HEK293T (cell line): ENCODE measurements around the gene RPL22.

ENCODE experiments used
- CTCF ChIA-PET: fragments of 350-600 bp; formaldehyde crosslinking; extraction: SDS; loops from one replicate; lab custom pipeline; 2021; ENCODE audit warnings: antibody characterized with exemption, inconsistent platforms; lab: Yijun Ruan, JAX
- POLR2A ChIA-PET: fragments of 350-600 bp; formaldehyde crosslinking; extraction: SDS; loops from one replicate; lab custom pipeline; 2020; ENCODE audit warnings: antibody characterized with exemption, inconsistent platforms; lab: Yijun Ruan, JAX
- DNase-seq: peaks from one replicate; pipeline ENCODE4 v3.0.0; 2012; ENCODE audit warnings: mixed read lengths; ENCODE audit errors: extremely low spot score
- ARNT ChIP-seq: fragments of 450-650 bp; IDR thresholded peaks from 2 replicates; pipeline ENCODE4 v1.6.1; 2017; ENCODE audit warnings: mild to moderate bottlenecking
- BHLHE40 ChIP-seq: fragments of 450-650 bp; IDR thresholded peaks from 2 replicates; pipeline ENCODE4 v1.6.1; 2016; ENCODE audit warnings: mild to moderate bottlenecking, moderate library complexity, borderline replicate concordance
- CTBP1 ChIP-seq: fragments of 450-650 bp; IDR thresholded peaks from 2 replicates; pipeline ENCODE4 v1.6.1; 2016; ENCODE audit warnings: borderline replicate concordance
- ELF4 ChIP-seq: fragments of 450-650 bp; IDR thresholded peaks from 2 replicates; pipeline ENCODE4 v1.6.1; 2017; ENCODE audit warnings: antibody characterized with exemption
- FOXA1 ChIP-seq: fragments of 450-650 bp; IDR thresholded peaks from 2 replicates; pipeline ENCODE4 v1.6.1; 2016; ENCODE audit warnings: mild to moderate bottlenecking
- FOXK2 ChIP-seq: fragments of 450-650 bp; IDR thresholded peaks from 2 replicates; pipeline ENCODE4 v1.6.1; 2016; ENCODE audit warnings: mild to moderate bottlenecking
- FOXM1 ChIP-seq: fragments of 450-650 bp; IDR thresholded peaks from 2 replicates; pipeline ENCODE4 v1.6.1; 2017; ENCODE audit warnings: mild to moderate bottlenecking, borderline replicate concordance
- HDGF ChIP-seq: fragments of 450-650 bp; IDR thresholded peaks from 2 replicates; pipeline ENCODE4 v1.6.1; 2017; ENCODE audit warnings: antibody characterized with exemption, borderline replicate concordance
- L3MBTL2 ChIP-seq: fragments of 450-650 bp; conservative IDR thresholded peaks from 2 replicates; pipeline ENCODE4 v1.6.1; 2016; ENCODE audit warnings: mild to moderate bottlenecking
- LEF1 ChIP-seq: fragments of 450-650 bp; IDR thresholded peaks from 2 replicates; pipeline ENCODE4 v1.6.1; 2017; ENCODE audit warnings: mild to moderate bottlenecking, borderline replicate concordance
- NFRKB ChIP-seq: fragments of 450-650 bp; IDR thresholded peaks from 2 replicates; pipeline ENCODE4 v1.6.1; 2016; ENCODE audit warnings: mild to moderate bottlenecking, moderate library complexity
- SP1 ChIP-seq: fragments of 450-650 bp; IDR thresholded peaks from 2 replicates; pipeline ENCODE4 v1.6.1; 2017
- SUZ12 ChIP-seq: fragments of 450-650 bp; IDR thresholded peaks from 2 replicates; pipeline ENCODE4 v1.6.1; 2016; ENCODE audit warnings: mild to moderate bottlenecking
- TARDBP ChIP-seq: fragments of 450-650 bp; IDR thresholded peaks from 2 replicates; pipeline ENCODE4 v1.6.1; 2016
- ZNF384 ChIP-seq: fragments of 450-650 bp; IDR thresholded peaks from 2 replicates; pipeline ENCODE4 v1.6.1; 2016
- TF ChIP-seq, protein P1 (sequence below): fragments of 450-650 bp; IDR thresholded peaks from 2 replicates; pipeline ENCODE4 v1.6.1; 2016

RPL22 gene

DNA sequence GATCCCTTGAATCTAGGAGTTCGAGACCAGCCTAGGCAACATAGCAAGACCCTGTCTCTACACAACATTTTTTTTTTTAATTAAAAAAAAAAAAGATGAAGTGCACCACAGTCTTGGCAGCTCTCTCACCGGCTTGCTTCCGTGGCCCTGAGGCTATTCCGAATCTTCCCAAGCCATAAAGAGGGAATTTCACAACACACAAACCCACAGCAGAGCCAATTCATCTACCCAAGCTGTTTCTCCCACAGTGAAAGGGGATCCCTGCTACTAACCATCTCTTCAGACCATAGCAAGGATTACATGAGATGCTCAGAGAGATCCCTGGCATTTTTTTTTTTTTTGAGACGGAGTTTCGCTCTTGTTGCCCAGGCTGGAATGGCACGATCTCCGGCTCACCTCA, 10.9 kb downstream of the RPL22 start:
- CTCF ChIA-PET = interaction anchor here (1.1 to 1.7 kb wide), 3 partner anchors 16 to 136 kb away, joined by 3 to 7 read pairs (median 7); no protein-coding TSS in a partner anchor

DNA sequence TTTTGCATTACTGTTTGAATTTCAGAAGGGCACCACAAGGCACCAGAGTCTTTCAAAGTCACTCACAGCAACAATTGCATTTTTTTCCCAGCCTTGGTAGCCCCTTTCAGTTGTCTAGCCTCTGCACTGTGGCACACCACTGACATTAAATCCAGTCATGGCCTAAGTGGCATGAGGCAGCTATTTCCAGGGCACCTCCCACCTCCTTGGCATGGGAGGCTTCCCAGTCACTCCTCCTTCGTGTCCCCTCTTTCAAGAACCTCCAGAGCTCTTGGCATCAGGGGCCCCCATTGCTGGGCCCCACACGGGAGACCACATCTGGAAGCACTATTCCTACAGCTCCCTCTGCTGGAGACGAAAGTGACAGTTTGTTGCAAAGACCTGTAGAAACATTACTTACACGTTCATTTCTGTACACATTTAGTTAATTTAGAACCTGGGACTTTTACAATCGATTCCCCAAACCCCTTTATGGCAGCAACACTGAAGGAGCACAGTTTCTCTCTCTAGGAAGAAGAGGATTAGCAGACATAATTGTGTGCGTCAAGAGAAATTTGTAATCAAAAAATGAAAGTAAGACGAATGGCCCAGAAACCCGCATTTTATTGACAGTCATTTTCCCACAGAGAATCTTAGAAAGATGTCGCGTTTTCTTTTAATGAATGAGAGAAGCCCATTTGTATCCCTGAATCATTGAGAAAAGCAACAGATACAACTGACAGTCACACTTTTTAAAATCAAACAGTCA, 13.6 kb downstream of the RPL22 start:
- no peak; the same call in 1 of the 2 replicates for TF ChIP-seq FOXM1
- TF ChIP-seq ELF4 = no peak
- ChIA-PET POLR2A (interaction anchor here (1.4 kb wide), 1 partner anchor 14 kb away, joined by 3 read pairs; no protein-coding TSS in a partner anchor), CTCF (interaction anchor here (0.7 to 1.6 kb wide), 9 partner anchors 9 to 133 kb away, joined by 3 to 12 read pairs (median 4); partner anchors contain the start of genes ICMT and RPL22)
- DNase-seq = no peak

More for the DNA sequence above, 10.9 kb downstream of the RPL22 start:
- POLR2A ChIA-PET = interaction anchor here (1.9 kb wide), 1 partner anchor 10 kb away, joined by 11 read pairs; no protein-coding TSS in a partner anchor
- no peak for DNase-seq
- TF ChIP-seq FOXM1 (no peak), L3MBTL2 (no peak), CTBP1 (no peak), ZNF384 (no peak)

DNA sequence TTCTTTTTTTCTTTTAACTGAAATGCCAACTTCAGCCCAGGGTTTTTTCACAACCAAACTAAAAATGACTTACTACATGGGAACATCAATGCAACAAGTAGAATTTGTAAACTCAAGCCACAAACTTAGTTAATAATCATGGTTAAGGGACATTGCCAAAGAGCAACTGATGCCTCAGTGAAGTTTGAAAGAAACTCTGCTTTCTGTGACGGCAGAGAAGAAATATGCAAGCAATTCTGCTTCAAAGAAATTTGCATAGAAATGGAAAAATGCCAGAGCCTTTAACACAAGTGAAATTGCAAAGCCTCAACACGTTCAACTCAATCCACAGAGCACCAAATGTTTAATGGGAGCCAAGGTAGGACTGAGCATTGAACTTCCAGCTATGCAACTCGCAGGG, 14.2 kb downstream of the RPL22 start:
- POLR2A ChIA-PET = interaction anchor here (1.4 kb wide), 1 partner anchor 15 kb away, joined by 3 read pairs; no protein-coding TSS in a partner anchor
- TF ChIP-seq SUZ12 (no peak), LEF1 (no peak), TARDBP (no peak), NFRKB (no peak), FOXA1 (no peak)

DNA sequence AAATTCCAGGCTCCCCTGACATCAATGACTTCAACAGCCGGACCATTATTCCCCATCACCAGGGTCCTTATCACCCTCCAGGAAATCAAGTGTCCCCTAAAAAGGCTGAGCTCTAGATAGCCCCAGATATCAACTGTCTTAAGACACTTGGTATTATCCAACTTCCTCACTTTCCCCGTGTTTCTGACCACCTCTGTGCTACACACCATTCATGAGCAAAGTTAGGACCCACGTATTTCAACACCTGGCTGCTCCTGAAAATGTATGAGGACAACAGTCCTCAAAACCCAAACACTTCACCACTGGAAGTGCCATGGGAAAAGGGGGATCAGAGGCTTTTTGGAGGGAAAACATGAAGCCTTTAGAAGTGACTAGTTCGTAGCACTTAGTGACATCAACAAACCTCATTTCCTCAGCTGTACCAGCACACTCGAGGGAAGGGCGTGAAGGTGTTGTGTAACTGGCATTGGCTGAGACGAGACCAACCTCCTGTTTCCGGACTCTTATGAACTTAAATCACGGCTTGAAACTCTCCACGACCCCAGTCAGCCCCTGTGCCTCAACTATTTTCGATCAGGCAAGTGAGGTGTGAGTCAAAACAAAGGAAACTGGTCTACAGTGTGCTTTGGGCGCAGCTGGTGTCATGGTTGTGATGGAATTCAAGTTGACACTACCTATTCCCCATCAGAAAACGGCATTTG, 15.2 kb downstream of the RPL22 start:
- CTCF ChIA-PET = interaction anchor here (1.6 kb wide), 2 partner anchors 21 kb away, joined by 5 to 7 read pairs; partner anchors contain the start of gene RNF207
- POLR2A ChIA-PET = no interaction called here
- DNase-seq = no peak
- TF ChIP-seq ZNF384 = no peak
- TF ChIP-seq ELF4 = no peak
- no peak for TF ChIP-seq SUZ12
- no peak for TF ChIP-seq SP1
- TF ChIP-seq LEF1 = no peak
- TF ChIP-seq FOXK2 = no peak
- TF ChIP-seq FOXA1 = no peak

More for the DNA sequence above, 14.2 kb downstream of the RPL22 start:
- CTCF ChIA-PET = interaction anchor here (0.7 to 1.6 kb wide), 8 partner anchors 8 to 132 kb away, joined by 3 to 12 read pairs (median 4); partner anchors contain the start of genes ICMT and RPL22
- DNase-seq = no peak

DNA sequence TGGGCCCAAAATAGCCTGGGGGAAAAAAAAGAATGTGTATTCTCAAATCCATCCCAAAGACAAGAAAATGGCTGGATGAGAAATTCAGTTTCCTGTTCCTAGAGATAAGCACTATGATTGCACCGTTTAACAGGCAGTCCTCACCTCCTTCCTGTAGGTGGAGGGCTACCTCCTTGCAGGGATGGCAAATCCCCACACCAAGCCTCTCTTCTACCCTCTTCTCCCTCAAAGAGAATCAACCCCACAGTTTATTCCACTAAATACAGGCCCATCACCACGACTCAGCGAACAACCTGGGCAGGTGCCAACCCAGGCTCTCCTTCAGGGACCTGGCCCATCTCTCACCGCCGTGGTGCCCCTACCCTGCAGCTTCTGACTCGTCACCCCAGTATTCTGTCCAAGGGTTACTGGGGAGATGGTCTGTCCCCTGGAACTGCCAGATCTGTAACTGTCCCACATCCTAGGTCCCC, 15.8 kb downstream of the RPL22 start:
- TF ChIP-seq CTBP1 = no peak
- TF ChIP-seq, protein P1, sequence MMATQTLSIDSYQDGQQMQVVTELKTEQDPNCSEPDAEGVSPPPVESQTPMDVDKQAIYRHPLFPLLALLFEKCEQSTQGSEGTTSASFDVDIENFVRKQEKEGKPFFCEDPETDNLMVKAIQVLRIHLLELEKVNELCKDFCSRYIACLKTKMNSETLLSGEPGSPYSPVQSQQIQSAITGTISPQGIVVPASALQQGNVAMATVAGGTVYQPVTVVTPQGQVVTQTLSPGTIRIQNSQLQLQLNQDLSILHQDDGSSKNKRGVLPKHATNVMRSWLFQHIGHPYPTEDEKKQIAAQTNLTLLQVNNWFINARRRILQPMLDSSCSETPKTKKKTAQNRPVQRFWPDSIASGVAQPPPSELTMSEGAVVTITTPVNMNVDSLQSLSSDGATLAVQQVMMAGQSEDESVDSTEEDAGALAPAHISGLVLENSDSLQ = no peak
- TF ChIP-seq NFRKB = no peak
- TF ChIP-seq ZNF384 = no peak
- DNase-seq = no peak
- ChIA-PET CTCF (interaction anchor here (1.6 kb wide), 1 partner anchor 22 kb away, joined by 5 read pairs; the partner anchor contains the start of gene RNF207), POLR2A (no interaction called here)

DNA sequence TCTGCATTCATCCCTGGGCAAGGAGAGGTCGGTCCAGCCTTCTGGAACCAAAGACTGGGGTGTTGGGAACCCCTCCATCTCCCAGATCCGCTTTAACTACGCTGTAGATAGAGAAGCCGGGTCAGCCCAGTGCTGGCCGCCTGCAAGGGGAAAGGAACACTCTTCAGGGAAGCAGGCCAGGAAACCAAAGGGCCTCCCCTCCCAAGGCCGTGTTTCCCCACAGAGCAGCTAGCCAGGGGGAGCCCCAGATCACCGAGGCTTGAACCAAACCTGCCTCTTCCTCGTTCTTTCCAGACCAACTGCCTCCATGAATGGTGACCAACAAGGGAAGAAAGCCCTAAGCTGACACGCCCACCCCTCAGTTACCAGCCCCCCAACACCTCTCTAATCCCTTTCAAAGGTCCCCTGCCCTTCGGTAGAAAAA, 18.0 kb downstream of the RPL22 start:
- no peak for TF ChIP-seq ZNF384
- TF ChIP-seq ARNT = no peak
- TF ChIP-seq LEF1 = no peak
- TF ChIP-seq L3MBTL2 = no peak
- TF ChIP-seq NFRKB = no peak
- TF ChIP-seq TARDBP = no peak
- TF ChIP-seq ELF4 = no peak
- no peak for TF ChIP-seq SUZ12
- no peak for TF ChIP-seq FOXA1
- TF ChIP-seq SP1 = no peak
- TF ChIP-seq HDGF = no peak
- POLR2A ChIA-PET = no interaction called here
- CTCF ChIA-PET = interaction anchor here (1.0 to 1.1 kb wide), 2 partner anchors 72 to 145 kb away, joined by 3 read pairs; no protein-coding TSS in a partner anchor
- DNase-seq = no peak

DNA sequence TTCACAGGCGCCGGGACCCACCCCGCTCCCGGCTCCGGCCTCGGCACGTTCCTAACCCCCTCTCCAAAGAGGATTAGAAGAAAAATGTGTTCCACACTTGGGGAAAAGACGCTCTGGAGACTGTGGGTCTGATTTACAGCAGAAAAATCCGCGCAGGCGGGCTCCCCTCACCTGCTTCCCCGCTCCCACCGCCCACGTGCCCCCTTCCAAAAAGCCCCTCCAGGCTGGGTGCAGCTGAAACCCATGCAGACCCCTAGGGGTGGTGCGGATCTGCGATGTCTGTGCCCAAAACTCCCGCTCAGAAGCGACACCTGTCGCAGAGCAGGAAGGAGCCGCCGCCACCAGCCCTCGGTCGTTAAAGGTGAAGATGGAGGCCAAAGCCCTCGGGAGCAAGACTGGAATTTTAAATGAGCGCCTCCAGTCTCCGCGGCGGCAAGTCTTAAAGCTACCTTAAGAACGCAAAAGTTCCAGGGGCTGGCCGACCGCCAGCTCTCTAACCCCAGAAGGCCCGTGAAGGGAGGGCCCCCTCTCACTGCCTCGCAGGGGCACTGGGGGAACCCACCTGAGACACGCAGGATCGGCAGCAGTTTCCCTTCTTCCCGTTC, 18.6 kb downstream of the RPL22 start:
- no peak for TF ChIP-seq TARDBP
- TF ChIP-seq CTBP1 = no peak
- no peak for TF ChIP-seq ELF4
- TF ChIP-seq HDGF = no peak
- TF ChIP-seq LEF1 = no peak
- TF ChIP-seq FOXA1 = no peak
- TF ChIP-seq ARNT = no peak
- no peak for TF ChIP-seq ZNF384
- no peak for TF ChIP-seq NFRKB
- no peak for TF ChIP-seq BHLHE40
- TF ChIP-seq, protein P1 = no peak
- TF ChIP-seq SUZ12 = no peak
- no peak for TF ChIP-seq FOXK2
- TF ChIP-seq FOXM1 = no peak
- TF ChIP-seq L3MBTL2 = no peak
- no peak for TF ChIP-seq SP1
- ChIA-PET POLR2A (no interaction called here), CTCF (interaction anchor here (1.0 to 1.1 kb wide), 2 partner anchors 72 to 145 kb away, joined by 3 read pairs; no protein-coding TSS in a partner anchor)
- DNase-seq = no peak
